GM18870 (cell line): ENCODE data around the gene ZBTB7B.

Experiments
- ATAC-seq: cut with Tn5 transposase; IDR thresholded peaks from one replicate; pipeline ENCODE4 v1.9.1; 2021; ENCODE audit warnings: moderate library complexity; ENCODE audit not compliant: unreplicated experiment

ZBTB7B gene

DNA sequence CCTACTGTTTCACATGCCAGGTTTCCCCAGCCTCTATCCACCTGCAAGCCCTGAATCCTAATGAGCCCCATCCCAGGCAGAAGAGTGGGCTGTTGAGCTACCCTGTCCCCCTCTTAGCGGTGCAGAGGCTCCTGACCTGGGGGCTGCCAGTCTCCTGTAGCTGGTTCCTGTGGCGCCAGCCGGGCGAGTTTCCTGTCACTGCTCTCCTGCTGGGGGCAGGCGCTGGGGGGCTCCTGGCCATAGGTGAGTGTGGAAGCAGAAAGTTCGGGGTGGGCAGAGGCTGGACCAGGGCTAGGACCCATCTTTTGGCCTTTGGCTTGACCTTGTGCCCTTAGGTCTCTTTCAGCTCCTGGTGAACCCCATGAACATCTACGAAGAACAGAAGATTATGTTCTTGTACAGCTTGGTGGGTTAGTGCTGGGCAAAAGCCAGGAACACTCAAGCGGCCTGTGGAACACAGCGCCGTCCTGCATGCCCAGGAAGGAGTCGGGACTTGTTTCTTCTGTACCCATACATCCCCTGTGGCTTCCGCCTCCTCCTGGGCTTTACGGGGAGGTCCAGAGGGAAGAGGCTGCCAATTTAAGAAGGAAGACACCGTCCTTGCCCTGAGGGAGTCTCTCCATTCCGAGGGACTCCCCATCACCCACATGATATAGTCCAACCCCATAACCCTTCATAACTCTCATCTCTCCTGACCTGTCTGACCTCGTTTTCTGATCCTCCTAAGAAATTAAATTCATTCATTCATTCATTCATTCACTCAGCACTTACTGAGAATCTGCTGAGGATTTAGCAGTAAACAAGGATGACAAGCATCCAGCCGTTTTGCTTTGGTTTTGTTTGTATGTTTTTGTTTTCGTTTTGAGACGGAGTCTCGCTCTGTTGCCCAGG is 32.0 kb downstream of the ZBTB7B start:
- ATAC-seq: no peak

DNA sequence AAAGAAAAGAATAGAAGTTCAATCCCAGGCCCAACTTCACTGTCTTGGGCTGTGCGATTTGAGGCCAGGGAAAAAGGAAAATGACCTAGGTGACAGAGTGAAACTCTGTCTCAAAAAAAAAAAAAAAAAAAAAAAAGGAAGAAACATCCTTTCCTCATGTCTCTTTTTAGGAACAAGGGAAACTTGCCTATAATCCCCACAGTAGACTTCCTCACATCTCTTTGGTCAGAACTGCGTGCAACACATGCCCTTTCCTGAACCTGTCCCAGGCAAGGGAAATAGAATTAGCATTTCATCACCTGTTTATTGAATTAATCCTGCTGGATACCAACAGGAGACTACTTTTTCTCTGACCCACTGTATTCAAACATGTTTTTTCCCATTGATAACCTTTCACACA is 33.3 kb downstream of the ZBTB7B start:
- no peak for ATAC-seq

- no peak for ATAC-seq
These were observed 34.4 kb downstream of the ZBTB7B start for GRCh38 chr1:155037043-155037442.

- ATAC-seq: no peak
These were observed 35.3 kb downstream of the ZBTB7B start for GRCh38 chr1:155037851-155038441.

DNA sequence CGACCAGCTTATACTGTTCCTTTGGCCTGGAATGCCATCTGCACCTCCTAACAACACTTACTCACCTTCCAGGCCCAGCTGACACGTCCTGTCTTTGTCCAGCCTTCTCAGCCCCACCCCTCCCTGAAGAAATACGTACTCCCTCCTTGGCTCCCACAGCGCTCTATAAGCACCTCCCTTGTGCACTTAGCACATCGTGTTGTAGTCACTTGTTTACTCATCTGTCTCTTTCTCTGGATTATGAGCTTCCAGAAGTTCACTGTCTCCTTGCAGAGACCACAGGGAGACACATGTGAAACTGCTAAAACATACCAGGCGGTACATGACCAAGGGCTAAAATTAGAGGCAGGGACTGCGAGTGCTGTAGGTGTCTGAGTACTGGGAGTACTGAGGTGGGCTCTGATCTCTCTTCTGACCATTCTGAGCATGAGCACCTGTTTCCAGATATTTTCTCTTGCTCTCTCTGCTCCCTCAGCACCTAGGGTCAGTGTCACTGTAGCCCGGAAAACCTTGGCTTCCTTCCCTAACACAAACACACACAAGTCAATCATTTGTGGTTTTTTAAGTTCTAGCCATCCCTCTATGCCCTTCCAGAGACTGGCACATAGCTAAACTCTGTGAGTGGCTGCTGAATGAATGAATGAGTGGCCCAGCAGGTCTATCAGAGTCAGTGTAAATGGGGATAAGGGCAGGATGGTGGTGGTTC is 36.2 kb downstream of the ZBTB7B start:
- no peak for ATAC-seq

- ATAC-seq: no peak
These were observed 36.7 kb downstream of the ZBTB7B start for GRCh38 chr1:155039308-155039669.

DNA sequence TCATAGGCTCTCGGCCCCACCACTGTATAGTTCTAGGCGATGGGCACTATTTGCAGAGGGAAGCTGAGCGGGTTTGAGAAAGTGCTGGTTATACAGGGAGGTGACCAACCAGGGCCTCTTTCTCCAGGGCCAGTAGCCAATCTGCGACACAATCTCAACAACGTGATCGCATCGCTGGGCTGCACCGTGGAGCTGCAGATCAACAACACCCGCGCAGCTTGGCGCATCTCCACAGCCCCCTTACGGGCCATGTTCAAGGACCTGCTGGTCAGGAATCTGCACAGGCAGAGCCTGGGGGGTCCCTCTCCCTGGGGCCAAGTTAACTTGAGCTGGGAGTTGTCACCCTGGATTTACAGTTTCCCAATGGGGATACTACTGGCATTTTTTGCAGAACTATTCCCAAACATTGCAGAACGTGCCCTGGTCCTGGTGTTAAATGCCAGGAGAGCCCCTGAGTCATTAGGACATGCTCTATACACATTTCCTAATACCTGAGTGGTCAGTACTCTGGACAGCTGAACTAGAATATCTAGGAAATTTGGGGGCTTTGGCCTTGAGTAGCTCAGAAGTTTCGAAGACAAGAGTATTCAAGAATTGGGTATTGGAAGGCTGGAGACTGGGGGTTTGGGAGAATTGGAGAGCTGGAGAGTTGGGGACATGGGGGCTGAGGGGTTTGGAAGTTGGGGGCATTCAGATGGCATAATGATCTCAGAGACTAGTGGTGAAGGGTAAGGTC is 37.9 kb downstream of the ZBTB7B start:
- ATAC-seq: no peak

- ATAC-seq: no peak
These were observed 40.2 kb downstream of the ZBTB7B start for GRCh38 chr1:155042789-155043188.

GRCh38 chr1:155043301-155043702 is 40.7 kb downstream of the ZBTB7B start:
- no peak for ATAC-seq

GRCh38 chr1:155043793-155044192 is 41.2 kb downstream of the ZBTB7B start:
- no peak for ATAC-seq

DNA sequence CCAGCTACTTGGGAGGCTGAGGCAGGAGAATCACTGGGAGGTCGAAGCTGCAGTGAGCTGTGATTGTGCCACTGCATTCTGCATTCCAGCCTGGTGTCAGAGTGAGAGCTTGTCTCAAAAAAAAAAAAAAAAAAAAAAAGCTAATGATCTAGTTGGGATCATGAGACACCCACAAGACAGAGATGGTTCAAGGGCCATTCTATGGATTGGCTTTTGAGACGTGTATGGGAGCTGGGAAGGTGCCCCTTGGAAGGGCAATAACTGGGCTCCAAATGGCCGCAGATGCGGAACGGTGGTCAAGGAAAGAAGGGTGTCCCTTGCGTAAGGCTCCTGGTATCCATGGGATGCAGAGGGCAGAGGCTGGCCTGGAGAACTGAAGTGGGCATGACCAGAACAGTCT is 41.8 kb downstream of the ZBTB7B start:
- no peak for ATAC-seq

GRCh38 chr1:155044812-155045657 is 42.4 kb downstream of the ZBTB7B start:
- ATAC-seq: no peak

GRCh38 chr1:155048449-155049334 is 46.1 kb downstream of the ZBTB7B start:
- ATAC-seq: no peak

DNA sequence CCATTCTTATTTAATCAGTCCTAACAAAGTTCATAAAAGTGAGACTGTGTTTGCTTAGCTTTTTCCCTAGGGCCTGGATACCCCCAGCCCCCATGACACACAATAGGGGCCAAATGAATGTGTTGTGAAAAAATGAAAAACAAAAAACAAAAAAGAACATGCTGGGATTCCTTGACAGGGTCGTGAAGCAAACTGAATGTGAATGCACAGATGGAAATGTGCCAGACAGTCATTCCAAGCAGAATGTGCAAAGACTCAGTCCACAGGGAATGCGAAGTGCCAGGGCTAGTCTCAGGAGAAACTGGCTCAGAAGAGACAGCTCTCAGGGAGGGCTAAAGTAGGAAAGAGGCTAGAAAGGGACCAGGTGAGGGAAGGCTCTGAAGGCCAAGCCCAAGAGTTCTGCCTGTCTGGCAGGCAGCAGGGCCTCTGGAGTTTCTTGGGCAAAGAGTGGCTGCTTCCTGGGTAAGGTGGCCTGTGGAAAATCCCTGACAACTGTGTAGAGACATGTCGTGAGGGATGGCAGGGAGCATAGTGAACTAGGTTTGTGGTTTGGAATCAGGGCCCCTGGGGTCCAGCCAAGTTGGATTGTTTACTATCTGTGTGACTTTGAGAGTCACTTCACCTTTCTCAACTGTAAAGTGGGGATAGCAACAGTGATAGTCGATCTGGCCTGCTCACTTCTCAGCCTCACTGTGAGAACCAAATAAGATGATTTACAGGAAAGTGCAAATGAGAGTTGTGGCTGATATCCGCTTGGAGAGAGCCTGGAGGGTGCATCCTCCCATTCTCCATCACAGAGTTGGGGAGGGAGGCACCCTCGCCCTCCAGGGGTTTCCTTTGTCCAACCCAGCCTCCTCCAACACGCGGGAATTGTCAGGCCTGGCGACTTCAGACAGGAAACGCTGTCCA is 47.3 kb downstream of the ZBTB7B start:
- no peak for ATAC-seq

- ATAC-seq: no peak
These were observed 48.1 kb downstream of the ZBTB7B start, which contains the start of gene ADAM15 for GRCh38 chr1:155050560-155051341. ADAM15 (plus strand) TSS chr1:155051316; CDS start chr1:155051387, 71 bp downstream.

DNA sequence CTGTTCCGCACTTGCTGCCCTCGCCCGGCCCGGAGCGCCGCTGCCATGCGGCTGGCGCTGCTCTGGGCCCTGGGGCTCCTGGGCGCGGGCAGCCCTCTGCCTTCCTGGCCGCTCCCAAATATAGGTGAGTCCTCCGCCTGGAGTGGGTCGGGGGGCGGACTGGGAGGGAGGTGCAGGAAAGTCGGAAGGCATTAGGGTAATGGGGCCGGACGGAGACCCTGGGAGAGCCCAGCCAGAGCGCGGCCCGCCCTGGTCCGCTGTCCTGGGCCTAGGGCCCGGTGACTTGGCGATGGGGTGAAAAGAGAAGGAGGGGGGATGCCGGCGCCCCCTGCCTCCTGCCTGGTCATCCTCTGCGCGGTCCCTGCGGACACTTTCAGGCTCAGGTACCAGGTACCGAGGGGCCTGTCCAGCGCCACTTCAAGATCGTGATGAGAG is 48.8 kb downstream of the ZBTB7B start:
- ATAC-seq: no peak

DNA sequence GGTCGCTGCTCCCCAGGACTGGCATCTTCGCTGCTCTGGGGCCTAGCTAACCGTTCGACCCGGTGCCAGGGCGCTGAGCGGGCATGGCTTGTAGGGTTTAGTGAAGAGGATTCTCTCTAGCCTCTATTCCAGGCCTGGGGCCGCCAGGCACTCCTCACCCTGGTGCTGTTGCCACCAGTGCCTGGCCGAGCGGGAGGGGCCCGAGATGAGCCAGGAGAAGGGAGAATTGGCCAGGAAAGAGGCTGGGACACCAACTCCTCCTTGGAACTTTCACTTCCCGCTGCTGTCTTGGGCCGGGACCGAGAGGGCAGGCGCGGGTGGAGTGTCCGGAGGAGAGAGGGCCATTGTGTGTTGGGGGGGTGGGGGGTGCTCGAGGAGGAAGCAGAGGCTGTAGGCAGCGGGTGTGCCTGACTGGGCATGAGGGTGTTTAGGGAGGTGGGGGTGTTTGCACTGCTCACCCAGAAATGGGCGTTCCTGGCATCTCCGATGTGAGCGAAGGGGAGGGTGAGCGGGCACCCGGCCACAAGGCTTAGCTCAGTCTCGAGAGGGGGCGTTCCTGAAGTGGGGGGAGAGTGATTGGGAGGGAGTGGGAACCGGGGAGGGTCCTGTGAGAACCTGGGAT is 49.3 kb downstream of the ZBTB7B start:
- ATAC-seq: no peak
